COR-L47 (cell line): Measurements from ENCODE around the gene COL20A1.

Source experiments
- DNase-seq: peaks from one replicate; lab custom pipeline; 2025; lab: John Stamatoyannopoulos, UW

COL20A1 gene

GRCh38 chr20:63292904-63293303, at the start of gene COL20A1:
Gene COL20A1, plus strand, starts transcription at chr20:63293186. Its CDS starts 1,922 bp downstream, at chr20:63295108.
- no peak for DNase-seq

GRCh38 chr20:63243604-63244247, 49.3 kb upstream of the COL20A1 start:
- DNase-seq: no peak

- no peak for DNase-seq
Observed at GRCh38 chr20:63244468-63244867, 48.5 kb upstream of the COL20A1 start.

- DNase-seq: no peak
Observed at GRCh38 chr20:63246490-63247288, 46.3 kb upstream of the COL20A1 start.

GRCh38 chr20:63247671-63248228, 45.2 kb upstream of the COL20A1 start:
- no peak for DNase-seq

- DNase-seq: no peak
Observed at GRCh38 chr20:63248835-63249591, 44.0 kb upstream of the COL20A1 start.

GRCh38 chr20:63249891-63250290, 43.1 kb upstream of the COL20A1 start:
- no peak for DNase-seq

GRCh38 chr20:63251350-63251749, 41.6 kb upstream of the COL20A1 start:
- DNase-seq: peak; percentile 12

GRCh38 chr20:63252284-63252711, 40.7 kb upstream of the COL20A1 start:
- DNase-seq: no peak

- DNase-seq: no peak
Observed at GRCh38 chr20:63253065-63253437, 39.9 kb upstream of the COL20A1 start.

- DNase-seq: no peak
Observed at GRCh38 chr20:63253438-63254231, 39.4 kb upstream of the COL20A1 start.

- no peak for DNase-seq
Observed at GRCh38 chr20:63254232-63254605, 38.8 kb upstream of the COL20A1 start, which contains the start of gene NKAIN4. Gene NKAIN4, minus strand, starts transcription at chr20:63254463. Its CDS starts 13 bp downstream, at chr20:63254450.

- DNase-seq: no peak
Observed at GRCh38 chr20:63254606-63255384, 38.2 kb upstream of the COL20A1 start.

- no peak for DNase-seq
Observed at GRCh38 chr20:63255931-63256704, 36.9 kb upstream of the COL20A1 start.

GRCh38 chr20:63256954-63257353, 36.0 kb upstream of the COL20A1 start:
- no peak for DNase-seq

- DNase-seq: no peak
Observed at GRCh38 chr20:63257629-63258028, 35.4 kb upstream of the COL20A1 start.

GRCh38 chr20:63258781-63259180, 34.2 kb upstream of the COL20A1 start:
- no peak for DNase-seq

- DNase-seq: no peak
Observed at GRCh38 chr20:63259734-63260460, 33.1 kb upstream of the COL20A1 start.

- DNase-seq: no peak
Observed at GRCh38 chr20:63260521-63260920, 32.5 kb upstream of the COL20A1 start.
